MM.1S (cell line): ENCODE data around the gene AKTIP.
"Not testable (repeated sequence)": the region's sequence is repeated elsewhere in the genome, so short reads cannot be mapped to it uniquely, and the experiment has no call there.

Experiments used
- EZH2 ChIP-seq: fragments of 300-600 bp; sonication (generic); optimal IDR thresholded peaks from 2 replicates; pipeline ENCODE3; 2017; ENCODE audit warnings: low read depth, mild to moderate bottlenecking, antibody characterized with exemption, low read length, mixed read lengths
- TF ChIP-seq, protein P1 (sequence below): fragments of 300-600 bp; sonication (generic); IDR thresholded peaks from 2 replicates; pipeline ENCODE4 v1.5.1; 2016; ENCODE audit warnings: antibody characterized with exemption, low read length, mixed read lengths

- TF ChIP-seq EZH2: not testable (repeated sequence)
- TF ChIP-seq, protein P1, sequence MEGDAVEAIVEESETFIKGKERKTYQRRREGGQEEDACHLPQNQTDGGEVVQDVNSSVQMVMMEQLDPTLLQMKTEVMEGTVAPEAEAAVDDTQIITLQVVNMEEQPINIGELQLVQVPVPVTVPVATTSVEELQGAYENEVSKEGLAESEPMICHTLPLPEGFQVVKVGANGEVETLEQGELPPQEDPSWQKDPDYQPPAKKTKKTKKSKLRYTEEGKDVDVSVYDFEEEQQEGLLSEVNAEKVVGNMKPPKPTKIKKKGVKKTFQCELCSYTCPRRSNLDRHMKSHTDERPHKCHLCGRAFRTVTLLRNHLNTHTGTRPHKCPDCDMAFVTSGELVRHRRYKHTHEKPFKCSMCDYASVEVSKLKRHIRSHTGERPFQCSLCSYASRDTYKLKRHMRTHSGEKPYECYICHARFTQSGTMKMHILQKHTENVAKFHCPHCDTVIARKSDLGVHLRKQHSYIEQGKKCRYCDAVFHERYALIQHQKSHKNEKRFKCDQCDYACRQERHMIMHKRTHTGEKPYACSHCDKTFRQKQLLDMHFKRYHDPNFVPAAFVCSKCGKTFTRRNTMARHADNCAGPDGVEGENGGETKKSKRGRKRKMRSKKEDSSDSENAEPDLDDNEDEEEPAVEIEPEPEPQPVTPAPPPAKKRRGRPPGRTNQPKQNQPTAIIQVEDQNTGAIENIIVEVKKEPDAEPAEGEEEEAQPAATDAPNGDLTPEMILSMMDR: not testable (repeated sequence)
Observed at GRCh38 chr16:53512795-53513194, 9.8 kb upstream of the AKTIP start.
